ENCODE data around the gene ZNF423.
A peak's percentile ranks its signal among the peaks of the same experiment; 100 is the strongest.

The ZNF423 gene

DNA sequence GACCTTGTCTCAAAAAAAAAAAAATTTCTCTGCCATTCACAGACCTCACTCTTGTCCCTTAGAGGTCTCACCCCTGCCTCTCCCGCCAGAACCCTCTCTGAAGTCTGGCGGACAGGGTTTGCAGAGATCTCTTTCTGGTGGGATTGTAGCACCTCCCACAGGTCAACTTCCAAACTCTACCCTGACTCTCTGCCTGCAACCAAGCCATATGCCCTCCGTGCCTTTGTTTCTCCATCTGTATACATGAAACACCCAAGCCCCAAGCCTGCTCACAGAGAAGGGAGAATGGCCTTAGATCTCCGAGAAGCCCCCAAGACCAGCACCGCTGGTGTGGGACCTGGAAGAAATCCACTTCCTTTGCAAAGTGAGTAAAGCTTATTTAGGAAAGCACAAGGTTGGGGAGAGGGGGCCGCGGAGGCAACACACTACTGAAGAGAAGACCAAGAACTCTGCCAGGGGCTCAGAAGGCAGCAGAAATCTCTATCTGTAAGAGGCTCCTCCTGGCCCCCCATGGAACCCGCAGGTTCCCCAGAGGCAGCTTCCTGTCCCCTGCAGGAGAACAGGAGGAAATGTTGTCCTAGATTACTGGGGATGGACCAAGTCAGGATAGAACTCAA lies 262.4 kb downstream of the ZNF423 start:
- no peak overlapping the region for H3K4me3 ChIP-seq (ENCODE audit: low read length)
- DNase-seq (ENCODE audit: low read depth), result no peak
- TF ChIP-seq, protein P1, sequence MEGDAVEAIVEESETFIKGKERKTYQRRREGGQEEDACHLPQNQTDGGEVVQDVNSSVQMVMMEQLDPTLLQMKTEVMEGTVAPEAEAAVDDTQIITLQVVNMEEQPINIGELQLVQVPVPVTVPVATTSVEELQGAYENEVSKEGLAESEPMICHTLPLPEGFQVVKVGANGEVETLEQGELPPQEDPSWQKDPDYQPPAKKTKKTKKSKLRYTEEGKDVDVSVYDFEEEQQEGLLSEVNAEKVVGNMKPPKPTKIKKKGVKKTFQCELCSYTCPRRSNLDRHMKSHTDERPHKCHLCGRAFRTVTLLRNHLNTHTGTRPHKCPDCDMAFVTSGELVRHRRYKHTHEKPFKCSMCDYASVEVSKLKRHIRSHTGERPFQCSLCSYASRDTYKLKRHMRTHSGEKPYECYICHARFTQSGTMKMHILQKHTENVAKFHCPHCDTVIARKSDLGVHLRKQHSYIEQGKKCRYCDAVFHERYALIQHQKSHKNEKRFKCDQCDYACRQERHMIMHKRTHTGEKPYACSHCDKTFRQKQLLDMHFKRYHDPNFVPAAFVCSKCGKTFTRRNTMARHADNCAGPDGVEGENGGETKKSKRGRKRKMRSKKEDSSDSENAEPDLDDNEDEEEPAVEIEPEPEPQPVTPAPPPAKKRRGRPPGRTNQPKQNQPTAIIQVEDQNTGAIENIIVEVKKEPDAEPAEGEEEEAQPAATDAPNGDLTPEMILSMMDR (IDR thresholded peaks at IDR 0.05; ENCODE audit: insufficient read depth, low read depth, low read length, missing control alignments), result no peak

DNA sequence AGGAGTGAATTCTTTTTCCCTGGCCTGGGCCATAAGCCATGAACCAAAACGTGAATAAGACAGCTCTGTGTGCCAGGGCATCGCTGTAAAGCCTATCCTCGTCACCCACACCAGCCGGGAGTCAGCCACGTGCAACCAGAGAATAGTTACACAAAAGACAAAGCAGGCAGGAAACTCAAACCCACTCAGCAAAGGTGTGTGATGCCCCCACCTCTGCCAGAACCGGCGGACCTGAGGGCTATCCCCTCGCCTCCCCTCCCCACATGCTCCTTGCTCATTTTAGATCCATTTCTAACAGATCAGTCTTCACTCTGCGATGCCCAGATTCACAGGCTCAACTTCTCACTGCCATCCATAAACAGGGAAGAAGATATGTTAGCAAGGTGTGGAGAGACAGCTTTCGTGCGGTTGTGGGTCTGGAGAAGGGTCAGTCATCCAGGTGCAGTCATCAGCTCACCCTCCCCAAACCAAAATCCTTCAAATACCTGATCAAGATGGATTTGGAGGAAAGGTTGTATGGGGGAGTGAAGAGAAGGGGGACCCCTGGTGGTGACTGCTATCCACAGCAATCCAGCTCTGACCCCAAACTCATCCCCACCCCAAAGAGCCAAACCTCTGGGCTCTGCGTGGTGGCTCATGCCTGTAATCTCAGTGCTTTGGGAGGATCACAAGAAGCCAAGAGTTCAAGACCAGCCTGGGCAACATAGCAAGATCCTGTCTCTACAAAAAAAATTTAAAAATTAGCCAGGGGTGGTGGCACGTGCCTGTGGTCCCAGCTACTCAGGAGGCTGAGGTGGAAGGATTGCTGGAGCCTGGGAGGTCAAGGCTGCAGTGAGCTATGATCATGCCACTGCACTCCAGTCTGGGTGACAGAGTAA lies 263.1 kb downstream of the ZNF423 start:
- no peak overlapping the region for H3K4me3 ChIP-seq (ENCODE audit: low read length)
- DNase-seq (ENCODE audit: low read depth), result no peak
- TF ChIP-seq, protein P1 (IDR thresholded peaks at IDR 0.05; ENCODE audit: insufficient read depth, low read depth, low read length, missing control alignments), result peak; percentile 33

DNA sequence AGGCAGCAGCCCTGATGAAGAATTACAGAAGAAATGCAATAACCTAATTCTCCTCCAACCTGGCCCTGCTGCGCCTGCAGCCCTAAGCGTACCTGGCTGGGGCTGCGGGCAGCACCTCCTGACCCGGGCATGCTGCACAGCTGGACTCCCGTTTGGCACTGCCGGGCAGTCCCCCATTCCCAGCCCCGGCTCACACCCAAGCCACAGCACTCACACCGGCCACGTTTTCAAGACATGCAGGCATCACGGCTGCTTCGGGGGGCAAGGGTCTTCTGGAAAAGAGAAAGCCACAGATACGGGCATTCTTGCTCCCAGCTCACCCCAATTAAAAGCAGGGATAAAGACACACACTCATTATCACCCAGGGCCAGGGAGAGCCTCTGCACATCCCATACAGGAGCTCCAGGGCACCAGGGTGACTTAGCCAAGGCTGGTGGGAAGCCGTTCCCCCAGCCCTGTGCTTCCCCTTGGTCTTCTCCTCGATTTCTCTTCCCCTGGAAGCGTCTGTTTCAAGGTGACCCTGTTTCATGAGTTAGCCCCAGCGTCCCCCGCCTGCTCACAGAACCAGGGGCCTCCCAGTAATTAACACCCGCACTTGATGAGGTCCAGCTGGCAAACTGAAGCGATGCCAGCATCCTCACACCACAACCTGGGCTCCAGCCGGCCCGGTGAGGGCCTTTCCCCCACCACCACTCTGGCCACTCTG lies 265.6 kb downstream of the ZNF423 start:
- TF ChIP-seq, protein P1 (IDR thresholded peaks at IDR 0.05; ENCODE audit: insufficient read depth, low read depth, low read length, missing control alignments), result no peak
- DNase-seq (ENCODE audit: low read depth), result no peak
- H3K4me3 ChIP-seq (ENCODE audit: low read length), result no peak overlapping the region

DNA sequence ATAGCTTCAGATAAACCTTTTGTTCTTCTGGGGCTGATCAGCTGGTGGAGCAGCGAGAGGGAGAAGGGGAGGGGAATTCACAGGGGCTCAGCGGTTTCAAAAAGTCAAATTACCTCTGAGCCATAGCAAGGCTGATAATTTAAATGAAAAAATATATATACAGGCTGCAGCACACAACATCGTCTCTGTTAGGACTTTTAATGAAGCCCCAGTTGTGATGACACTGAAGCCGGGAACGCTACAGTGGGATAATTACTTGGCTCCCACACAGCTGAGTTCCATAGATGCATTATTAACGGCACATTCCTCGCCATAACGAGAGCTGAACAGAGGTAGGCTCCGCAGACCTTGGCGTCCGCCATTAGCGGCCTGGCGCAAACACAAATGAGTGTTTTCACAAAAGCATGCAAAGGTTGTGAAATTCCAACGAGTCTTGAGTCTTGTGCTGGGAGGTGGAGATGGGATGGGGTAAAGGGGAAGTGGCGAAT lies 266.3 kb downstream of the ZNF423 start:
- TF ChIP-seq, protein P1 (IDR thresholded peaks at IDR 0.05; ENCODE audit: insufficient read depth, low read depth, low read length, missing control alignments), result no peak
- DNase-seq (ENCODE audit: low read depth), result no peak
- no peak overlapping the region for H3K4me3 ChIP-seq (ENCODE audit: low read length)

DNA sequence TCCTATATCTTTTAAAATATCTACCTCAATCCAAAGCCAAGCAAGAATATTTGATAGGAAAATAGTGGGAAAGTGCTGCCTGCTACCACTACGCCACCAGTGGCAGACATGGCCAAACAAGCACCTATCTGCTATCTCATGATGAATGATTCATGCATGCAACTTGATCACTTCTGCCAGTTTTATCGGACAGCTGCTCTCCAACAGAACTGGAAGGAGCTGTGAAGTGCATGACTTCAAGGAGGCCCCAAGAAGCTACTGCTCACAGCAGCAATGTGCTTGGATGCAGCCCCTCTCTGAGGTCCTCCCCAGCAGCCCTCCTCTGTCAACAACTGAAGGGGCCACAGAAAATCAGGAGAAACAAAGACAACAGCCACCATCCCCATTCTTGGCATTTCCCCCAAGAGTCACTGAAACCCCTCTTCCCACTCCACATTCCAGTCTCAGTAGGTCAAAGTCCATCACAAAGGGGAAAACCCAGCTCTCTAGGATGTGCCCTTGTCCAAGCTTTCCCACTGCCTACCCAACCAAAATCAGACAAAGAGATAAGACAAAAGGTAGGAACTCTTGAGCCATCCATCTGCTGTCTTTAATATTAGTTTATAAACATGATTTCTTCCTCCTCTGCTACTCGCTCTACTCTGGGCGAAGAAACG lies 267.1 kb downstream of the ZNF423 start:
- no peak for DNase-seq (ENCODE audit: low read depth)
- no peak overlapping the region for H3K4me3 ChIP-seq (ENCODE audit: low read length)
- TF ChIP-seq, protein P1 (IDR thresholded peaks at IDR 0.05; ENCODE audit: insufficient read depth, low read depth, low read length, missing control alignments), result no peak

DNA sequence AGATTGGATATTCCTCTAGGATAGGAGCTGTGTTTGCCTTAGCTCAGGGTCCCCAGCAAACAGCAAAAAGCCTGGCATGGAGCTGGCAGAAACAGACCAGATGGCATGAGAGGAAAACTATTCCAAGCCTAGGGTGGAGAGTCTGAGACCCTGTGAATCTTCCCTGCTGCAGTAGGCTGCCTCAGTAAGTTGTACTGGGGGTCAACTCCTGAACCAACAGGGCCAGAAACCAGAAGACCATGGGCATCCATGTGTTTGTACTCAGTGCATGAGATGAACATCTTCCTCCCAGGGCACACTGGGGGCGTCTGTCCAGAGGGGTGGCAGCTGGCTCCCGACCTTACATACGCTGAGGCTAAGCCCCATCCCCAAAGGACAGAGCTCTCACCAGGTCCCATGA lies 267.9 kb downstream of the ZNF423 start:
- TF ChIP-seq, protein P1 (IDR thresholded peaks at IDR 0.05; ENCODE audit: insufficient read depth, low read depth, low read length, missing control alignments), result no peak
- H3K4me3 ChIP-seq (ENCODE audit: low read length), result no peak overlapping the region

More for the DNA sequence above, 267.9 kb downstream of the ZNF423 start:
- DNase-seq (ENCODE audit: low read depth), result no peak
